ENCODE data around the gene CDC14A.
A peak's percentile ranks its signal among the peaks of the same experiment; 100 is the strongest.

The CDC14A gene

DNA sequence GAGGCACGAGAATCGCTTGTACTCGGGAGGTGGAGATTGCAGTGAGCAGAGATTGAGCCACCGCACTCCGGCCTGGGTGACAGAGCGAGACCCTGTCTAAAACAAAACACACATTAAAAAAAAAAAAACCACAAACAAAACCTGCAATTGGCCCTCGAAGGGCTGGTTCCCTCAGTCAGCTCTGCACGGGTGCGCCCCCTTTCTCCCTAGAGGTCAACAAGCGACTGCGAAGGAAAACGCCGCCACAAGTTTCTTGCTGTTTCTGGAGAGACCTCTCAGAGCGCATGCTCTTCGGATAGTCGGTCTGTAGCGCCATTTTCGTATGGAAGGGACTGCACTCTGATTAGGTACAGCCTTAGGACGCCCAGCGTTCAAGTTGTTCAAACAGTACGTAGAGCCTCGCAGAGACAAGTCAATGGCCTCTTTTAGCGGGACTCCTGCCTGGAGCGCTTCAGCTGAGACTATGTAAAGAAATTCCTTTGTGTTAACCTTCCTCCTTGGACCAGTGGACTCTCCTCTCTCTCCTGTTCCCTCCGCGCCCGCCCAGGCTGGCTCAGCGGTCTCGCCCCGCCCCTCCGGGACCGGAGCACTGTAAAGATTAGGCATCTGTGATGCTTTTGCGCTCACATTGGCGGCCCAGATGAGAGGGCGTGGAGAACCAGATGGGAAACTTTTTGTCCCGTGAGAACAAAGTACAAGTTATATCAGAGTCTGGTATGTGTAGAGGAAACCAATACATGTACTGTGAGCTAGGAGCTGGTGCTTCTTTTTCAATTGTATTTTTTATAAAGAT is 1.0 kb upstream of the CDC14A start:
- TF ChIP-seq BHLHE40 (IDR thresholded peaks at IDR 0.05; ENCODE audit: borderline replicate concordance) (no peak), FOXK2 (IDR thresholded peaks at IDR 0.05) (no peak), SP1 (IDR thresholded peaks at IDR 0.05) (no peak), ZNF384 (IDR thresholded peaks at IDR 0.05) (peak; percentile 83), ARNT (IDR thresholded peaks at IDR 0.05) (no peak), CTBP1 (IDR thresholded peaks at IDR 0.05; ENCODE audit: borderline replicate concordance) (no peak), L3MBTL2 (conservative IDR thresholded peaks at IDR 0.05) (peak; percentile 80)
- CTCF ChIA-PET: no interaction called here
- POLR2A ChIA-PET: interaction anchor here (0.6 to 3.4 kb wide), 9 partner anchors 9 to 543 kb away, joined by 3 to 23 read pairs (median 3); partner anchors contain the start of genes EXTL2, RTCA, SASS6 and TRMT13
- peak; percentile 83 for DNase-seq (ENCODE audit: extremely low spot score)

DNA sequence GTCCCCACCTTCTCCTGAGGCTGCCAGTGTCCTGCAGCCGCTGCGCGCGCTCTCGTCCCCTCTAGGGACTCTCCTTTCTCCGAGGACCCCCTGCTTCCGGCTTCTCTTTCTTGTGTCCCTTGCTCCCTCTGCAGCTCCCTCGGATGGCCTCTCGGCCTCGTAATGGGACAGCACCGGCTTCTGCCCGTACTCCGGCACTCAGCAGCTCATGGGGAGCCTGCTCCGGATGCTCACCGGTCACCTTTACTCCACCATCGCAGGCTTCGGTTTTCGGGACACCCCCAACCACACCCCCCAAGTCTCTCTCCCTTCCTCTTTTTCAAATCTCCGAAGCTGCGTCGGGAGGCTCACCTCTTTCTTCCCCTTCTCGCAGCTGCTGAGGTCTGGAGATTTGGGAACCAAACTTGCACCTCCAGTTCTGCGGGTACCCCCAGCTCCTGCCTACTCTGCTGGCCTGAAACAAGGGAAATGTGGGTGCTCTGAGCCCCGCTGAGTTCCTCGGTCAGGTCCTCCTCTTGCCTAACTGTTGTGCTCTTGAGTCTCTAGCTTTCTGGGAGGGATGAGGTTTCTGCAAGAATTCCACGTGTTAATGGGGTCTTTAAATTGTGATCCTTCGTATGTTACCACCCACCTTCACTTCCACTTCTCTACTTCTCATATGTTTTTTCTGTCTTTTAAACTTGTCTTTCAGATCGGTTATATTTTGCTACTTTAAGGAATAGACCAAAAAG is 930 bp downstream of the CDC14A start:
- ChIA-PET CTCF (interaction anchor here (1.6 kb wide), 1 partner anchor 106 kb away, joined by 4 read pairs; no protein-coding TSS in a partner anchor), POLR2A (interaction anchor here (0.8 to 3.4 kb wide), 10 partner anchors 10 to 220 kb away, joined by 3 to 23 read pairs (median 4); partner anchors contain the start of genes DBT, RTCA, SASS6 and TRMT13)
- peak; percentile 46 for DNase-seq (ENCODE audit: extremely low spot score)
- TF ChIP-seq SUZ12 (IDR thresholded peaks at IDR 0.05) (no peak), L3MBTL2 (conservative IDR thresholded peaks at IDR 0.05) (peak; percentile 50), ZNF384 (IDR thresholded peaks at IDR 0.05) (no peak)

DNA sequence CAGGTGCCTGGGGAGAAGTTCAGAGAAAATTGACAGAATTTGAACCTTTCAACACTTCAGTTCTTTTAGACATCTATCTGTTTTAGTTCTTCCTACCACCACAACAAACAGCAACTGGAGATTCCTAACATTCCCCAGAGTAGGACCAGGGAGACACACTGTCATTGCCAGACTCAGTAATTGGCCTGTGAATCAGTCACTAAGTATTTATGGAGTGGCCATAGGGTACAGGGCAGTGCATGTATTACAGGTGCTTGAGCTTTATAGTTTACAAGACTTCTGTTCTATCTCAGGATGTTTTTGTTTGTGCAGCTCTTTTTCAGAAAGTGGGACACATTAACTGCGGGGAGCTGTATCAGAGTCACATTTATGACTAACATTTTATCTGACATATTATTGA is 1.7 kb downstream of the CDC14A start:
- CTCF ChIA-PET: interaction anchor here (1.6 kb wide), 1 partner anchor 105 kb away, joined by 4 read pairs; no protein-coding TSS in a partner anchor
- TF ChIP-seq, protein P1, sequence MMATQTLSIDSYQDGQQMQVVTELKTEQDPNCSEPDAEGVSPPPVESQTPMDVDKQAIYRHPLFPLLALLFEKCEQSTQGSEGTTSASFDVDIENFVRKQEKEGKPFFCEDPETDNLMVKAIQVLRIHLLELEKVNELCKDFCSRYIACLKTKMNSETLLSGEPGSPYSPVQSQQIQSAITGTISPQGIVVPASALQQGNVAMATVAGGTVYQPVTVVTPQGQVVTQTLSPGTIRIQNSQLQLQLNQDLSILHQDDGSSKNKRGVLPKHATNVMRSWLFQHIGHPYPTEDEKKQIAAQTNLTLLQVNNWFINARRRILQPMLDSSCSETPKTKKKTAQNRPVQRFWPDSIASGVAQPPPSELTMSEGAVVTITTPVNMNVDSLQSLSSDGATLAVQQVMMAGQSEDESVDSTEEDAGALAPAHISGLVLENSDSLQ (IDR thresholded peaks at IDR 0.05): peak; percentile 53; the same call in 1 of the 2 replicates
- no peak for TF ChIP-seq HDGF (IDR thresholded peaks at IDR 0.05; ENCODE audit: borderline replicate concordance)
- peak; percentile 27 for DNase-seq (ENCODE audit: extremely low spot score)
- POLR2A ChIA-PET: interaction anchor here (0.8 to 3.4 kb wide), 6 partner anchors 13 to 221 kb away, joined by 3 to 23 read pairs (median 4); partner anchors contain the start of genes DBT, RTCA, SASS6 and TRMT13

DNA sequence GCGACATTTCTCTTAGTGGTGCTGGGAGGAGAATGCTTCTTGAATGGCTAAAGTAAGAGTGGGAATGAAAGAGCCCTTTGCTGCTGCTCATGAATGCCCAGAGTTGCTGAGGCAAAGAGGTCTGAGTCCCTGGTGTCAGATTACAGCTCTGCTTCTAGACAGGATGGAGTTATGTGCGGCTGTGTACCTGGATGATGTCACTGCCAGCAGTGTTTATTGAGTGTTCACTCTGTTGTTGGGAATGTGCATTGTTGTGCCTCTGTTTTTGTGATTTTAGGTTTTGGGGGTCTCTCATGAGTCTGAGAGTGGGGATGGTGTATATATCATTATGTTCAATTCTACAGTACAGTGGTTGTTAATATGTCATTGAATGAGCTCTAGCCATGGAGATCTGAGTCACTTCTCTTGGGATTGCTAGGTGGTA is 2.7 kb downstream of the CDC14A start:
- CTCF ChIA-PET: interaction anchor here (0.5 kb wide), 2 partner anchors 8 to 376 kb away, joined by 3 to 4 read pairs; no protein-coding TSS in a partner anchor
- DNase-seq (ENCODE audit: extremely low spot score): peak; percentile 63

DNA sequence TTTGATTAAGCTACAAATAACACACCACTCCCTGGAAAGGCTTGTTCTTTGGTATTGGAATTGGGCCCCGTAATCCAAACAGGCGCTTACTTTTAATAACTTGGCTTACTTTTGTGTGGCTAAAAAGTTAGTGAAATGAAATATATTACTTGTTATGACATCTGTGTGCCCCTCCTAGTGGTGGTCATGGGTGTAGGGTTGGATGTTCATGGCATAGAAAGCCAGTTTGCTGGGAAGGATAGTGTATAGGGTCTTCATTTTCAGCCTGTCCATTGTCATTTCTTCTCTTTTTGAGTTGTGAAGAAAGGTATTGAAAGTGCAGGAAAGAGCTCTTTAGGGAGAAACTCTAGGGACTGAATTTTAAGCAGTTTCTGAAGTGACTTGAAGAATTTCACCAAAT is 5.9 kb downstream of the CDC14A start:
- TF ChIP-seq, protein P1 (IDR thresholded peaks at IDR 0.05): 0 out of 2 replicates have a peak, but pooled peaks have one; percentile 3
- TF ChIP-seq L3MBTL2 (conservative IDR thresholded peaks at IDR 0.05): no peak
- DNase-seq (ENCODE audit: extremely low spot score): peak; percentile 30
- CTCF ChIA-PET: interaction anchor here (0.6 to 1.1 kb wide), 2 partner anchors 92 to 956 kb away, joined by 3 read pairs; partner anchors contain the start of gene RTCA
- POLR2A ChIA-PET: interaction anchor here (1.1 kb wide), 2 partner anchors 68 to 108 kb away, joined by 3 to 4 read pairs; partner anchors contain the start of gene DBT

More for the DNA sequence above, 2.7 kb downstream of the CDC14A start:
- no peak for TF ChIP-seq L3MBTL2 (conservative IDR thresholded peaks at IDR 0.05)
- TF ChIP-seq HDGF (IDR thresholded peaks at IDR 0.05; ENCODE audit: borderline replicate concordance): no peak
- TF ChIP-seq FOXA1 (IDR thresholded peaks at IDR 0.05): no peak
- no peak for TF ChIP-seq ELF4 (IDR thresholded peaks at IDR 0.05)
- no peak for TF ChIP-seq TARDBP (IDR thresholded peaks at IDR 0.05)
- TF ChIP-seq ARNT (IDR thresholded peaks at IDR 0.05): no peak
- TF ChIP-seq ZNF384 (IDR thresholded peaks at IDR 0.05): no peak
- no peak for TF ChIP-seq FOXK2 (IDR thresholded peaks at IDR 0.05)
- no peak for TF ChIP-seq FOXM1 (IDR thresholded peaks at IDR 0.05; ENCODE audit: borderline replicate concordance)
- TF ChIP-seq SUZ12 (IDR thresholded peaks at IDR 0.05): no peak
- TF ChIP-seq, protein P1 (IDR thresholded peaks at IDR 0.05): peak; percentile 68
- no peak for TF ChIP-seq BHLHE40 (IDR thresholded peaks at IDR 0.05; ENCODE audit: borderline replicate concordance)
- peak; percentile 51; the same call in 1 of the 2 replicates for TF ChIP-seq CTBP1 (IDR thresholded peaks at IDR 0.05; ENCODE audit: borderline replicate concordance)
- TF ChIP-seq NFRKB (IDR thresholded peaks at IDR 0.05): no peak
- TF ChIP-seq LEF1 (IDR thresholded peaks at IDR 0.05; ENCODE audit: borderline replicate concordance): no peak
- no peak for TF ChIP-seq SP1 (IDR thresholded peaks at IDR 0.05)
- POLR2A ChIA-PET: interaction anchor here (0.6 to 3.4 kb wide), 5 partner anchors 69 to 568 kb away, joined by 3 to 23 read pairs (median 3); partner anchors contain the start of genes DBT and RTCA

DNA sequence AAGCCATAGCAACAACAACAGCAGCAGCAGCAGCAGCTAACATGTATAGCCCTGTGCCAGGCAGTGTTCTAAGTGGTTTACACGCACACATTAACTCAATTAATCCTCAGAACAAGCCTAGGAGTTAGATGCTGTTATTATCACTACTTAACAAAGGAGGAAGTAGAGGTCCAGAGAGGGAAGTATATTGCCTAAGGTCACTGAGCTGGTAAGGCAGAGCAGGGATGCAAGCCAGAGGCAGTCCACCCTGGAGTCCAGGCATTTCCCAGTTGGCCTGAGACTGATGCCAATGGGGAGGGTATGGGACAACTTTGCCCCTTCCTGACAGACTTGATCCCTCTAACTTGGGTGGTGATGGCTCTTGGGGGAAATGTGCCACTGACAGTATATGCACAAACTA is 6.8 kb downstream of the CDC14A start:
- DNase-seq (ENCODE audit: extremely low spot score): no peak
- TF ChIP-seq SP1 (IDR thresholded peaks at IDR 0.05) (no peak), FOXM1 (IDR thresholded peaks at IDR 0.05; ENCODE audit: borderline replicate concordance) (no peak), ARNT (IDR thresholded peaks at IDR 0.05) (no peak), SUZ12 (IDR thresholded peaks at IDR 0.05) (no peak), ELF4 (IDR thresholded peaks at IDR 0.05) (no peak), FOXK2 (IDR thresholded peaks at IDR 0.05) (no peak), ZNF384 (IDR thresholded peaks at IDR 0.05) (no peak), L3MBTL2 (conservative IDR thresholded peaks at IDR 0.05) (no peak), NFRKB (IDR thresholded peaks at IDR 0.05) (no peak), FOXA1 (IDR thresholded peaks at IDR 0.05) (no peak), CTBP1 (IDR thresholded peaks at IDR 0.05; ENCODE audit: borderline replicate concordance) (no peak), TARDBP (IDR thresholded peaks at IDR 0.05) (no peak)
- TF ChIP-seq, protein P1 (IDR thresholded peaks at IDR 0.05): no peak
- ChIA-PET POLR2A (no interaction called here), CTCF (no interaction called here)

Measured in HEK293T (cell line).